Fibroblast of skin of left quadriceps (primary cell): ENCODE results near the gene DUSP15.

Source experiments
- DNase-seq, 2 experiments: peaks; one replicate each; pipeline ENCODE4 v3.0.0-alpha.2; 2013; ENCODE audit warnings: low read depth in 2 of 2

DUSP15 gene

GRCh38 chr20:31860390-31861134 is 9.8 kb downstream of the DUSP15 start:
- DNase-seq, result no peak

DNA sequence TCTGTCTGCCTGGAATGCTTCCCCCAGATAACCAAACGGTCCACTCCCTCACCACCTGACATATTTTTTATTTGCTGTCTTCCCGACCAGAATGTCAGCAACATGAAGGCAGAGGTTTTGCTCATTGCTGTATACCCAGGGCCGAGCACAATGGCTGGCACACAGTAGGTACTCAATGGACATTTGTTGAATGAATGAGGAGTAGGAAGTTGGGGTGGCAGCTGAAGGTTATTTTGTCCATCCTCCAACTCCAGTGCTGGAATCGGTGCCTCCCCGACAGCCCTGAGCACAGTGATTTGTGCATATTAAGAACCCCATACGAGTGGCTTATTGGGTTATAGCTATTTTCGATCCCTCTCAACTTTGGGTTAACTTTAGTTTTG is 10.3 kb downstream of the DUSP15 start:
- DNase-seq, result no peak

DNA sequence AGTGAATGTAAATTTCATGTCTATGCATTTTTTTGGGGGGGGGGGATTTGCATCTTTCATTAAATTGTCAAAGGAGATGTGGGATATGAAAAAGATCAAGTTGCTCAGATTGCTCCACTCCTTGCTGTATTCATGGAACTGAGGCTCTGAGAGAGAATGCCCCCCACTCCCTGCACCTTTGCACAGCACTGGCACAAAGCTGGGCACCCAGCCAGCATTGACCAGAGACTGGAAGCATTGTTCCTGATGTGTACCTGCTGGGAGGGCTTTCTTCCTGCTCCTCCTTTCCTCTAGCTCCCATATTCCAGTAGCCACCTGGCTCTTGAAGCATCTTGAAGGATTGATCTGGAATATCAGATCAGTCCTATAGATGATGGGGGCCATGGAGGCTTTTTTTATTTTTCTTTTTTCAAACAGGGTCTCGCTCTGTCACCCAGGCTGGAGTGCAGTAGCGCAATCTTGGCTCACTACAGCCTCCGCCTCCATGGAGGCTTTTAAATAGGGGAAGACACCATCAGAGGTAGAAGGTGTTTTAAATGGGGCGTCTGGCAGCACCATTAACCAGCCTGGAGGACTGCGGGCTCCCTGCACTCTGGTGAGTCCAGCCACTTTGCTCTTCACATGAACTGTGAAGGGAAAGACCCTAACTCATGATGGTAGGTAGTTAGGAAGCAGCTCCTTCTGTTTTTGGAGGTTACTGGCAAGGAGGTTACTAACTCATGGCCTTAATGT is 10.9 kb downstream of the DUSP15 start:
- DNase-seq, result no peak

GRCh38 chr20:31858760-31859083 is 11.6 kb downstream of the DUSP15 start:
- DNase-seq, result no peak

- DNase-seq, result no peak
Observed at GRCh38 chr20:31857861-31858759, 12.2 kb downstream of the DUSP15 start.

DNA sequence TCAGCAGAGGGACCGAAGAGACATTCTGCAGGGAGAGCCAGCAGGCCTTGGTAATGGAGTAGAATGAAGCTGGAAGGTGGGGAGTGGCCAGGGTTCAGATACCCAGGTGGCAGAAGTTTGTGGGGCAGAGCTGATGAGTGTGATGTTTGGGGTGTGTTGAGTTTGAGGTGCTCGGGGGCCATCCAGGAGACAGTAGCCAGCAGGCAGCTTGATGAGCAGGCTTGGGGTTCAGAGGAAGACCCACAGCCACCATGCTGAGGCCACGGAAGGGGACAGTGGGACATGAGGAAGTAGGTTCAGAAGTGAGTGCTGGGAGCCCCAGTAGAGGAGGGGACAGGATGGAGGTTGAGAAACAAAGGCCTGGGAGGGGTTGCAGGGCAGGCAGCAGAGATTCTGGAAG is 13.8 kb downstream of the DUSP15 start:
- DNase-seq, result no peak

DNA sequence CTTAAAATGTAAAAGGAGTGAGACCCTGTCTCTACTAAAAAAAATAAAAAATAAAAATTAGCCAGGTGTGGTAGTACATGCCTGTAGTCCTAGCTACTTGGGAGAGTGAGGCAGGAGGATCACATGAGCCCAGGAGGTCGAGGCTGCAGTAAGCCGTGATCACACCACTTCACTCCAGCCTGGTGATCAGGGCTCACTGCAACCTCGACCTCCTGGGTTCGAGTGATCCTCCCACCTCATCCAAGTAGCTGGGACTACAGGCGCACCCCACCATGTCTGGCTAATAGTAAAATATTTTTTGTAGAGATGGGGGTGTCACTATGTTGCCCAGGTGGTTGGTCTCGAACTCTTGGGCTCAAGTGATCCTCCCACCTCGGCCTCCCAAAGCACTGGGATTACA is 16.8 kb downstream of the DUSP15 start:
- no peak for DNase-seq

DNA sequence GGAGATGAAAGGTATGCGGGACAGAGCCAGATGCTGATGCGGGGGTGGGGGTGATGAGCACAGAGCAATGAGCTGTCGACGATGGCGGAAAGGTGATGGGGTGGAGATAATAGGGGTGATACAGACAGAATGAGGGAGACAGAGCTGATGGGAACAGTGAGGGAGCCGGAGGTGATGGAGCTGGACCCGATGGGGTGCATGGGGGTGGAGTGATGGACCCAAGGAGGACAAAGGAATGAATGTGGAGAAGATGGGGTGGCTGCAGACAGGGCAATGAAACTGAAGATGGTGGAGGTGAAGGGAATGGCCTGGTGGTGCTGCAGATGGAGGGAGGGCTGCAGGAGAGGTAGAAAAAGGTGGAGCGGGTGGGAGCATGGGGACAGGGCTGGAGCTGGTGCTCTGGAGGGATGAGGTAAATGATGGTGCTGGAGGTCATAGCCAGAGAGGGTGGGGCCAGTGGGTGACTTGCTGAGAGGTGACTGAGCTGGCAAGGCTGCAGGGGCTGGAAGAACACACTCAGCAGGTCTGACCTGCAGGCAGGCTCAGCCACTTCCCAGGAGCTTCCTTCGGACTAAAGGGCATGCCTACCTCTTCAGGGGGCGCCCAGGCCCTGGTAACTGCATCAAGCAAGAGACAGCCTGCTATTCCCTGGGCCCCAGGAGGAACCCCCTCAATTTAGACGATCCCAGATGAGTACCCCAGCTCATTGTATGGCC is 18.9 kb downstream of the DUSP15 start:
- DNase-seq, result no peak

- DNase-seq, result no peak
Observed at GRCh38 chr20:31849306-31849930, 20.9 kb downstream of the DUSP15 start.

- DNase-seq, result no peak
Observed at GRCh38 chr20:31848088-31848999, 22.0 kb downstream of the DUSP15 start.

GRCh38 chr20:31846793-31847138 is 23.6 kb downstream of the DUSP15 start:
- no peak for DNase-seq

- DNase-seq, result no peak
Observed at GRCh38 chr20:31845300-31845863, 24.9 kb downstream of the DUSP15 start, which contains the start of gene FOXS1. TSS of gene FOXS1 (minus strand) at chr20:31845604. CDS start at chr20:31845542, 62 bp downstream.

- no peak for DNase-seq
Observed at GRCh38 chr20:31844737-31845299, 25.5 kb downstream of the DUSP15 start.

DNA sequence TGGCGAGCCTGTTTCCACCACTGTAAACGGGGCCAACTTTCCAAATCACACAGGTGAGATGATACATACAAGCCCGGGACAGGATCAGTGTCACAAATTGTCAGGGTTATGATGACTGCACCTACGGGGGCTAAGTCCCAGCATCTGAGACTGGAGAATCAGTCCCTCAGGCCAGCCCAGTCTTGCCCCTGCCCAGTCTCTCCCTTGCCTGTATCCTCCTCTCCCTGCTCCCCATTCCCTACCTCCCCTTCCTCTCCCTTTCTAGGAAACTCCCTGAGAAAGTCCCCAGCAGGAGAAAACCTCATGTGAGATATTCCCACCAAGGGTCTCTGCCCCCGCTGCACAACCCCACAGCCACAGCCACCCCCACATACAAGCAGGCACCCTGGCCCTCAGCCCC is 26.4 kb downstream of the DUSP15 start:
- no peak for DNase-seq

DNA sequence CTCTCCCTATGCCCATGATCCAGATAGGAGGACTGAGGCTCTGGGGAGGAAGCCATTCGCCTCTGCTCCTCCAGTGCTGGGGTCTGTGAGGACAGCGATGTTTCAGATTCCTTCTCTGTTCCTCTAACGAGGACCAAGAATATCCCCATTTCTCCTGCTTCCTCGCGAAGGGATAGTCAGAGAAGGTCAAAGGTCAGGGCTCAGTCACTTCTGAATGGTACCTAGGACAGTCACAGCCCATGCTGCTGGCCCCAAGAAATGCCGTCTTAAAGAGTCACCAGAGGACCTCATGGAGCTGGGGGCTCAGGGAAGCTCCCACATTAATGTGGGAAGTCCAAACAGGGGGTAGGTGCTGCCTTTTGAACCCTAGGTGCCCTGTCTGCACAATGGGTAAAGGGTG is 27.0 kb downstream of the DUSP15 start:
- no peak for DNase-seq

GRCh38 chr20:31842471-31843157 is 27.7 kb downstream of the DUSP15 start:
- DNase-seq, result peak in 1 of 2 experiments; percentile 24

DNA sequence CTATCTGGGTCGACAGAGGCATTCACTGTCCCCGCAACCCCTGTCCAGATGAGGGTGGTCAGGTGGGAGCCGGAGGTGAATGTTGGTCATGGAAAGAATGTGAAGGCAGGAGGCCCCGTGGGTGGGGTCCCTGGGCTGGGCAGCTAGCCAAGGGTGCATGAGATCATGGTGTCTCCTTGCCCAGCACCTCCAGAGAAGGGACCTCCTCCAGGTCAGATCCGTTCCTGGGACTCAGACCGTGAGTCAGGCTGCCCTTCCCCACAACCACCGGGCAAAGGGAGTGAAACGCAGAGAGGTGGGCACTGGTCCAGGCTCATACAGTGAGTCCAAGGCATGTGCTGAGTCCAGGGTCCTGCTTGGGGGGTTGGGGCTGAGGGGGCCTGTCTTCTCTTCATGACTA is 28.4 kb downstream of the DUSP15 start:
- DNase-seq, result no peak

- DNase-seq, result no peak
Observed at GRCh38 chr20:31840906-31841816, 29.2 kb downstream of the DUSP15 start.
